Natural killer cell (primary cell): ENCODE measurements around the gene DHDDS. TPM values are rescaled to one million over a fixed set of nuclear protein-coding genes. Genes with fewer than 3 reads are reported as not detected.
"Not testable (repeated sequence)": the region's sequence is repeated elsewhere in the genome, so short reads cannot be mapped to it uniquely, and the experiment has no call there.

Source experiments
- ATAC-seq, 3 donors: fragments of 150-1000 bp in 2 of 3; fragments of 200-7000 bp in 1 of 3; cut with Tn5 transposase; 1 replicate in 1 of 3; 2 replicates in 2 of 3; pipeline ENCODE4 v1.10.0; 2021; ENCODE audit warnings: mild to moderate bottlenecking in 2 of 3, moderate library complexity in 2 of 3
- DNase-seq, 2 donors: peaks; one replicate each; pipeline versions ENCODE4 v3.0.0 to v3.0.0-alpha.2; 2013 to 2021; ENCODE audit warnings: mixed read lengths in 1 of 2
- H3K27ac ChIP-seq: one replicate; pipeline ENCODE4 v1.5.1; 2013; ENCODE audit warnings: mild to moderate bottlenecking, low read length
- H3K27me3 ChIP-seq: one replicate; pipeline ENCODE4 v1.6.1; 2013; ENCODE audit warnings: low read length; ENCODE audit not compliant: control insufficient read depth, insufficient read depth
- H3K36me3 ChIP-seq: one replicate; pipeline ENCODE4 v1.6.1; 2013; ENCODE audit warnings: low read length; ENCODE audit not compliant: control insufficient read depth, insufficient read depth
- H3K4me1 ChIP-seq: one replicate; pipeline ENCODE4 v1.6.1; 2013; ENCODE audit warnings: low read length; ENCODE audit not compliant: control insufficient read depth, insufficient read depth
- H3K4me3 ChIP-seq: one replicate; pipeline ENCODE4 v1.5.1; 2013; ENCODE audit warnings: low read length
- H3K9me3 ChIP-seq: one replicate; pipeline ENCODE4 v1.6.1; 2013; ENCODE audit warnings: low read length; ENCODE audit not compliant: control insufficient read depth, insufficient read depth
- H3K27ac Mint-ChIP-seq, 2 donors: one replicate each; pipeline ENCODE4 v1.8.0; 2022; ENCODE audit warnings: mild to moderate bottlenecking in 2 of 2, mixed read lengths in 2 of 2, moderate library complexity in 1 of 2
- H3K27me3 Mint-ChIP-seq, 2 donors: one replicate each; pipeline ENCODE4 v1.8.0; 2022; ENCODE audit warnings: low read depth in 2 of 2, mixed read lengths in 2 of 2
- H3K36me3 Mint-ChIP-seq: one replicate; pipeline ENCODE4 v1.8.0; 2022; ENCODE audit warnings: mixed read lengths
- H3K4me1 Mint-ChIP-seq, 2 donors: one replicate each; pipeline ENCODE4 v1.8.0; 2022; ENCODE audit warnings: mixed read lengths in 2 of 2
- H3K4me3 Mint-ChIP-seq: one replicate; pipeline ENCODE4 v1.8.0; 2022; ENCODE audit warnings: mild to moderate bottlenecking, moderate library complexity, mixed read lengths
- H3K9me3 Mint-ChIP-seq, 2 donors: one replicate each; pipeline ENCODE4 v1.8.0; 2022; ENCODE audit warnings: mixed read lengths in 2 of 2
- CTCF ChIP-seq: fragments of 200-600 bp; IDR thresholded peaks from one replicate; pipeline ENCODE4 v1.8.0; 2022; ENCODE audit warnings: antibody characterized with exemption
- WGBS: methylation state at CpG from one replicate; pipeline ENCODE4 v1.1.7; 2013; ENCODE audit warnings: missing lambda C conversion rate; ENCODE audit not compliant: insufficient coverage; 5-methylcytosine and 5-hydroxymethylcytosine counted together
- intact Hi-C: fragments of 100-400 bp; cut with micrococcal nuclease; formaldehyde crosslinking; loops from one replicate; pipeline ENCODE4 v1.14.2; 2022
- total RNA-seq, 4 donors: library from RNA; stranded (reverse); fragments of 120-200 nt in 1 of 4; gene quantifications; one replicate each; pipeline versions ENCODE4 v1.2.3 to v1.2.4, GENCODE V29; 2013 to 2022

Gene DHDDS
- 10 to 100 TPM; 39.6 to 48.6 (median 43.4) TPM for total RNA-seq
- 30.4 TPM for total RNA-seq (2013)

- ATAC-seq = peak; percentile 96 to 98 (median 97)
- H3K4me1 Mint-ChIP-seq = peaks cover 13 to 22% of the 10 kb centered on the region in 2 donors
- peaks cover 21% of the 10 kb centered on the region for H3K4me1 ChIP-seq
- H3K9me3 ChIP-seq = no peaks in the 10 kb centered on the region
- no peaks in the 10 kb centered on the region for H3K27me3 ChIP-seq
- H3K4me3 ChIP-seq = peak within 1 kb of the TSS; percentile 66
- no peaks in the 10 kb centered on the region for H3K9me3 Mint-ChIP-seq
- peak within 1 kb of the TSS; percentile 48 for H3K27ac ChIP-seq
- no peaks in the 10 kb centered on the region for H3K27me3 Mint-ChIP-seq
- H3K4me3 Mint-ChIP-seq = peak within 1 kb of the TSS; percentile 97
- no peak for TF ChIP-seq CTCF
- peaks cover 8% of the 10 kb centered on the region for H3K36me3 ChIP-seq
- H3K36me3 Mint-ChIP-seq = no peaks in the 10 kb centered on the region
- peak; percentile 98 to 99 for DNase-seq
- H3K27ac Mint-ChIP-seq = peak within 1 kb of the TSS; percentile 89 to 93
- WGBS = under 1% methylated on average over 45 of the region's 45 CpGs
- intact Hi-C loops = loop anchor here (5.0 kb wide), 1 partner anchor 40 kb away; the partner anchor contains the start of gene HMGN2
Observed at GRCh38 chr1:26431979-26432695, at the start of gene DHDDS. DHDDS (plus strand) TSS chr1:26432321; CDS start chr1:26432946, 625 bp downstream.

- Histone ChIP-seq H3K4me3 (no peak overlapping the region), H3K9me3 (peaks cover 4% of the 10 kb centered on the region), H3K27me3 (peaks cover 6% of the 10 kb centered on the region), H3K36me3 (no peaks in the 10 kb centered on the region), H3K27ac (no peak overlapping the region), H3K4me1 (peaks cover 46% of the 10 kb centered on the region)
- Mint-ChIP-seq H3K36me3 (no peaks in the 10 kb centered on the region), H3K4me3 (peak overlapping the region; percentile 56), H3K4me1 (peaks cover 33 to 45% of the 10 kb centered on the region in 2 donors), H3K9me3 (no peaks in the 10 kb centered on the region), H3K27me3 (peaks cover 30 to 31% of the 10 kb centered on the region in 2 donors), H3K27ac (peak overlapping the region in 1 of 2 donors; percentile 33)
- TF ChIP-seq CTCF = no peak
- WGBS = 36% methylated on average over 3 of the region's 3 CpGs
- peak in 1 of 2 donors; percentile 52 for DNase-seq
- ATAC-seq = peak; percentile 61 to 85 (median 71)
- intact Hi-C loops = no loop called here
Observed at GRCh38 chr1:26384076-26384475, 48.0 kb upstream of the DHDDS start.

GRCh38 chr1:26385063-26385462 lies 47.1 kb upstream of the DHDDS start:
- Mint-ChIP-seq H3K4me1 (peaks cover 36 to 53% of the 10 kb centered on the region in 2 donors), H3K27me3 (peaks cover 32 to 34% of the 10 kb centered on the region in 2 donors), H3K4me3 (peak overlapping the region; percentile 55)
- ATAC-seq, DNase-seq, intact Hi-C loops, H3K27ac ChIP-seq, H3K4me3 ChIP-seq, H3K9me3 Mint-ChIP-seq, H3K27ac Mint-ChIP-seq, H3K27me3 ChIP-seq, H3K36me3 Mint-ChIP-seq, H3K9me3 ChIP-seq, H3K36me3 ChIP-seq: not testable (repeated sequence)
- 100% methylated on average over 3 of the region's 3 CpGs for WGBS
- peaks cover 46% of the 10 kb centered on the region for H3K4me1 ChIP-seq

- Histone ChIP-seq H3K4me1 (peaks cover 61% of the 10 kb centered on the region), H3K36me3 (no peaks in the 10 kb centered on the region), H3K27me3 (peaks cover 10% of the 10 kb centered on the region), H3K4me3 (no peak overlapping the region), H3K9me3 (peaks cover 4% of the 10 kb centered on the region), H3K27ac (no peak overlapping the region)
- 88% methylated on average over 7 of the region's 7 CpGs for whole genome bisulfite sequencing
- Mint-ChIP-seq H3K9me3 (no peaks in the 10 kb centered on the region), H3K4me3 (no peak overlapping the region), H3K36me3 (no peaks in the 10 kb centered on the region), H3K4me1 (peaks cover 42 to 53% of the 10 kb centered on the region in 2 donors), H3K27ac (no peak overlapping the region), H3K27me3 (peaks cover 33 to 36% of the 10 kb centered on the region in 2 donors)
- intact Hi-C loops = no loop called here
- DNase-seq = no peak
- no peak for TF ChIP-seq CTCF
- no peak for ATAC-seq
Observed at GRCh38 chr1:26387447-26387846, 44.7 kb upstream of the DHDDS start.
